ENCODE data around the gene MYO7A.

- no peak for TF ChIP-seq POLR2A (IDR thresholded peaks at IDR 0.05)
- no peak for TF ChIP-seq CTCF (IDR thresholded peaks at IDR 0.05)
- TF ChIP-seq POLR2AphosphoS5 (IDR thresholded peaks at IDR 0.05), result no peak
Observed at GRCh38 chr11:77108436-77108835, 19.6 kb upstream of the MYO7A start.
